Cardiac septum (tissue), 1 donor: ENCODE data around the gene GIPC3. TPM values are rescaled to one million over a fixed set of nuclear protein-coding genes. Genes with fewer than 3 reads are reported as not detected.

ENCODE experiments used
- DNase-seq: peaks from one replicate; pipeline ENCODE4 v3.0.0-alpha.2; 2020; ENCODE audit warnings: low spot score
- intact Hi-C: fragments of 100-400 bp; cut with DNase I; formaldehyde crosslinking; loops from one replicate; pipeline ENCODE4 v1.14.0; 2022
- total RNA-seq: library from RNA; stranded (reverse); fragmentation: NEBNext Ultra II Directional; extraction: Animal tissue kit (Norgen Biotek cat#: 25700); gene quantifications from one replicate; pipeline ENCODE4 v1.2.1, GENCODE V29; 2021
- donor health status: DM: no; HTN: no; CAD: no.

Gene GIPC3
- total RNA-seq, 1 donor from 2014 or later = 1.3 TPM

GRCh38 chr19:3595521-3596061 lies 10.3 kb downstream of the GIPC3 start:
- intact Hi-C loops = no loop called here
- no peak for DNase-seq

- no peak for DNase-seq
- intact Hi-C loops = no loop called here
Observed at GRCh38 chr19:3599776-3600187, 14.5 kb downstream of the GIPC3 start.

GRCh38 chr19:3601021-3601420 lies 15.7 kb downstream of the GIPC3 start:
- intact Hi-C loops = no loop called here
- no peak for DNase-seq

GRCh38 chr19:3603121-3603811 lies 18.0 kb downstream of the GIPC3 start:
- intact Hi-C loops = no loop called here

GRCh38 chr19:3604227-3604986 lies 19.1 kb downstream of the GIPC3 start:
- intact Hi-C loops = no loop called here
- no peak for DNase-seq

More at GRCh38 chr19:3603121-3603811, 18.0 kb downstream of the GIPC3 start:
- DNase-seq = no peak

GRCh38 chr19:3604987-3605343 lies 19.7 kb downstream of the GIPC3 start:
- intact Hi-C loops = no loop called here
- no peak for DNase-seq

- intact Hi-C loops = no loop called here
- no peak for DNase-seq
Observed at GRCh38 chr19:3605361-3605760, 20.1 kb downstream of the GIPC3 start.

- intact Hi-C loops = no loop called here
- no peak for DNase-seq
Observed at GRCh38 chr19:3605770-3606169, 20.5 kb downstream of the GIPC3 start.

GRCh38 chr19:3606174-3606689 lies 21.0 kb downstream of the GIPC3 start:
- intact Hi-C loops = no loop called here
- DNase-seq = no peak

GRCh38 chr19:3606690-3607289 lies 21.5 kb downstream of the GIPC3 start, which contains the start of gene TBXA2R:
Gene TBXA2R (minus strand): TSS chr19:3606875. CDS start chr19:3600634, 6,241 bp downstream.
- DNase-seq = peak; percentile 88
- intact Hi-C loops = no loop called here

GRCh38 chr19:3607303-3608078 lies 22.2 kb downstream of the GIPC3 start:
- no peak for DNase-seq
- intact Hi-C loops = no loop called here

GRCh38 chr19:3608079-3608641 lies 22.9 kb downstream of the GIPC3 start:
- no peak for DNase-seq
- intact Hi-C loops = no loop called here

GRCh38 chr19:3608750-3609322 lies 23.6 kb downstream of the GIPC3 start:
- intact Hi-C loops = no loop called here
- no peak for DNase-seq

- intact Hi-C loops = no loop called here
- no peak for DNase-seq
Observed at GRCh38 chr19:3609779-3610719, 24.8 kb downstream of the GIPC3 start.

GRCh38 chr19:3610745-3611717 lies 25.8 kb downstream of the GIPC3 start:
- intact Hi-C loops = no loop called here
- DNase-seq = no peak

GRCh38 chr19:3611841-3612240 lies 26.6 kb downstream of the GIPC3 start:
- intact Hi-C loops = no loop called here

GRCh38 chr19:3612330-3612729 lies 27.1 kb downstream of the GIPC3 start:
- no peak for DNase-seq
- intact Hi-C loops = no loop called here

More at GRCh38 chr19:3611841-3612240, 26.6 kb downstream of the GIPC3 start:
- DNase-seq = no peak
